ENCODE data around the gene EIF2D. TPM values are rescaled to one million over a fixed set of nuclear protein-coding genes. Genes with fewer than 3 reads are reported as not detected.

Gene EIF2D
- total and polyA plus RNA-seq, 9 of the 15 experiments (the other 6 are each of a cell fraction or from before 2014, with no cell fraction given), result 81.1 to 138 (median 93.9) TPM

- TF ChIP-seq KAT7 (CRISPR knock-in tag; IDR thresholded peaks at IDR 0.05; ENCODE audit: borderline replicate concordance) (peak; percentile 100), NBN (IDR thresholded peaks at IDR 0.05; ENCODE audit: low read depth) (peak; percentile 94), ZNF551 (CRISPR knock-in tag; IDR thresholded peaks at IDR 0.05) (no peak), ZNF830 (CRISPR knock-in tag; IDR thresholded peaks at IDR 0.05) (peak; percentile 98), ZFP91 (CRISPR knock-in tag; IDR thresholded peaks at IDR 0.05) (peak; percentile 84), ZNF639 (CRISPR knock-in tag; conservative IDR thresholded peaks at IDR 0.05 in 1 of 2, IDR thresholded peaks at IDR 0.05 in 1 of 2) (peak in 1 of 2 experiments; percentile 94; a peak in 2 of 4 replicates), NFXL1 (CRISPR knock-in tag; IDR thresholded peaks at IDR 0.05) (no peak), HBP1 (CRISPR knock-in tag; IDR thresholded peaks at IDR 0.05) (peak; percentile 90), CTBP1 (IDR thresholded peaks at IDR 0.05; ENCODE audit: borderline replicate concordance) (peak; percentile 96), HNRNPK (IDR thresholded peaks at IDR 0.05; ENCODE audit: low read depth, low read length, poor library complexity, severe bottlenecking) (peak; percentile 40), HDAC8 (tag; IDR thresholded peaks at IDR 0.05) (peak; percentile 86), ZNF511 (CRISPR knock-in tag; IDR thresholded peaks at IDR 0.05) (peak; percentile 97), POLR2H (tag; IDR thresholded peaks at IDR 0.05; ENCODE audit: low read depth) (peak; percentile 92), AFF4 (CRISPR knock-in tag; IDR thresholded peaks at IDR 0.05) (peak; percentile 99), ZKSCAN1 (IDR thresholded peaks at IDR 0.05; ENCODE audit: low read depth, low read length) (peak; percentile 76), XRCC5 (IDR thresholded peaks at IDR 0.05; ENCODE audit: low read depth, low read length) (peak; percentile 99), THAP7 (CRISPR knock-in tag; IDR thresholded peaks at IDR 0.05) (no peak)
These were observed at the start of gene EIF2D (continued) for GRCh38 chr1:206612129-206612876.
